Inflammatory macrophage treated with lipopolysaccharide for 1 hour (primary cell): Measurements from ENCODE around the gene CTSC.

Experiments used
- DNase-seq, 2 donors: peaks; one replicate each; pipeline ENCODE4 v3.0.0-alpha.2; 2020 to 2022

Gene CTSC

DNA sequence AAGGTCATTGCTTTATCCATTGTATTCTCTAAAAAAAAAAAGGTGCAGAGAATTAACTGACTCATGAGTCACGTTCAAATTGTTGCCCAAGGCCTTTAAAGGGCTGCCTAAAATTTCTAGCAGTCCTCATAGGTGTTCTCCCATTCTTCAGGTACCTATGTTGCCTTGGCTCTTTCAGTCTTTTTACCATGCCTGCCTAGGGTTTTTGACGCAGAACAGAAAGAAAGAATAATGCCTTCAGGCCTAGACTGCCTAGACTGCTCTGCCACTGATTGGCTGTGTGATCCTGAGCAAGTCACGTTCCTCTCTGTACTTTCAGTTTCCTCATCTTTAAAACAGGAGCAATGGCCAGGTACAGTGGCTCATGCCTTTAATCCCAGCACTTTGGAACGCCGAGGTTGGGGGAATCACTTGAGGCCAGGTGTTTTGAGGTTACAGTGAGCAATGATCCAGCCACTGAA lies 21.5 kb downstream of the CTSC start:
- no peak for DNase-seq

DNA sequence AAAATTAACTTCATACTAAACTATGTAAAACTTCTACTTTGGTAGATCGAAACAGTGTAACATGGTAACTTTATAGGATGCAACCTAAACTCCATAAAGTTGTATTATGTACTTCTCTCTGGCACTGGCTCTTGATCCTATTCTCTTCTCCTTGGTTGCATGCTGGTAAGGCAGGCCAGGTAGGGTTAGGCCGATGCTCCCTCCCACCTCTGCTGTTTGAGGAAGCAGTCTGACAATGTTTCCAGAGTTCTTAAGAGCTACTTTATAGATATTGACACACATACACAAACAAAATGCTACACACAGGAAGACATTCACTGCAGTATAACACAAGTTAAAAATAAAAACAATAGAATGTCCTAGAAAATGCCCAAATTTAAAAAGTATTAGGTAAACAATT lies 22.5 kb downstream of the CTSC start:
- DNase-seq, result no peak

DNA sequence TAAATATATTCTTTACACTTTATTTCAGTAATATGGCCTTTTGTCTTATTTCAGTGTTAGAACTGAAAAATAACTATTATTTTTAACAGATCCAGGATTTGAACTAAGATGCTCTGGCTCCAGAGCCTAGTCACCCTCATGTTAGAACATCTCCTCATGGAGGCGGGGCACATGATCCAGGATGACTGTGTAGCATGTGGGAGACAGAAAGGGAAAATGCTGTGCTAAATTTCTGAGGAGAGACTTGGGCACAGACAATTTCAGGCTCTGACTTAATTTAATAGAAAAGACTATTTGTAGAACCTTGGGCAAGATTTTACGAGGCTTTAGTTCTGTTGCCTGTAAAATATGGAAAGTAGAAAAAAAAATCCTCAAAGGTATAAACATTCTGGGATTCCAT lies 24.1 kb downstream of the CTSC start:
- peak; percentile 49 to 68 for DNase-seq

DNA sequence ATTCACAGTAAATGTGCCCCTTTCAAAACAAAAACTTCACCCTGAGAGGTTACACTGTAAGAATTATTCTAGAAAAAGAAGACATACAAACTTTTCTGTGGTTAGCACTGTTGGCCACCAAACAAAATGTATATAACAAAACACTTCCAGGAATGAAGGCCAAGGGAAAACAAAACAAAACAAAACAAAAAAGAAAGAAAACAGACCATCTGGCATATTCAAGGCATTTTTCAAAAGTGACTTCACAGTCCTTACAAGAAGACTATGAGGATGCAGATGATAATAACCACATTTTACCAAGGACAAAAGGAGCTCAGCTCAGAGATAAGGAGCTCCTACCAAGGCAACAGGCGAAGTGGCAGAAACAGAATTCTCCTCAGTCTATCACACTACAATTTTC lies 24.9 kb downstream of the CTSC start:
- DNase-seq, result no peak

DNA sequence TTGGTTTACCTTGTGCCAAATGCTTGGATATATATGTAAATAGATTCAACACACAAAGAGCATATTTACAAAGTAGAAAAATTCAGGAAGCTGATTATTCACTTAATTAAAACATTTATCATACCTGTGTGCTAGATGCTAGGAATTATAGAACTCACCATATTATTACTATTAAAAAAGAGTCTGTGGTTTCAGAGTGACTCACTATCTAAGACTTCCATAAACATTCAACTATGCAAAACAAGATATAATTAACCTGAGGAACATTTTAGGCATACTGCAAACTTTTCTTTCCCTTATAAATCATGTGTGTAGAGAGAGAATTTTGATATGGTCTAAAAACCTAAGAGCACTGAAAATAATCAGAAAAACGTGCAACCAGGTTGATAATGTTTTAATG lies 27.3 kb downstream of the CTSC start:
- no peak for DNase-seq

DNA sequence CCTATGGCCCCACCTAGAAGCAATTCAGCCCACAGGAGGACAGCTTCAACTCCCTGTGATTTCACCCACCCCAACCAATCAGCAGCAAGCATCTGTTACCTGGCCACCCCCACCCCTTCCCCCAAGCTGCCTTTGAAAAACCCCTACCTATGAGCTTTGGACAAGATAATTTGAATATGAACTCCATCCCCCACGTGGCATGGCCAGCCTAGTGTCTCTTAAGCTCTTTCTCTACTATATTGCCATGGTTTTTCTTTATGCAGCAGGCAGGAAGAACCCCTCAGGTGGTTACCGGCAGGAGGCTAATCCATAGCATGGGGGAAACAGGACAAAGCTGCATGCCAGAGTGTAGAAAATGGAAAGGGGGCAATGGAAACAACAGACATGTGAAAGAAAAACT lies 29.0 kb downstream of the CTSC start:
- no peak for DNase-seq

DNA sequence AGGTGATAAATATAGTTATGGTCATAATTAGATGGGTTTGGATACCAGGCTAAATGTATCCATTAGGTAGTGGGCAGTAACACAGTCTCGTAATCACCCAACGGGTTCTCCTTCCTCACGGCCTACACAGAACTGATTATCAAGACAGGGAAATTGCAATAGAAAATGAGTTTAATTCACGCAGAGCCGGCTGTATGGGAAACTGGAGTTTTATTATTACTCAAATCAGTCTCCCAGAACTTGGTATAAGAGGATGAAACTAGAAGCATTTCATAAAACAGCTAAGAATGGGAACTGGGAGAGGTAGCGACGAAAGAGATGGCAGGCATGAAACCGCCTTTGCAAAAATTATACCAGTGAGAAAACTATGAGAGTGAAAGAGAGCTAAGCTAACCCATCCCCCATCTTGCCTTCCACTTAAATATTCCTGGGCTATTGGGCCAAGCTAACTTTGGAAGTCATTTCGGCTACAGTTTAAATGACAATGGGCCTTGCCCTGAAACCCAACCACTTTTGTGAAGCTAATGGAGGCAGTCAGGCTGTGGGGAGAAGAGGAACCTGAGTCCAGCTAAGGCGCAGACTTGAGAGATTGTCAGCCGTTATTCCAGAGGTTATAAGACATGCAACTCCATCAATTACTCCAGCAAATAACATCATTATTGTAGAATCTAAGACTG lies 29.6 kb downstream of the CTSC start:
- DNase-seq, result no peak

DNA sequence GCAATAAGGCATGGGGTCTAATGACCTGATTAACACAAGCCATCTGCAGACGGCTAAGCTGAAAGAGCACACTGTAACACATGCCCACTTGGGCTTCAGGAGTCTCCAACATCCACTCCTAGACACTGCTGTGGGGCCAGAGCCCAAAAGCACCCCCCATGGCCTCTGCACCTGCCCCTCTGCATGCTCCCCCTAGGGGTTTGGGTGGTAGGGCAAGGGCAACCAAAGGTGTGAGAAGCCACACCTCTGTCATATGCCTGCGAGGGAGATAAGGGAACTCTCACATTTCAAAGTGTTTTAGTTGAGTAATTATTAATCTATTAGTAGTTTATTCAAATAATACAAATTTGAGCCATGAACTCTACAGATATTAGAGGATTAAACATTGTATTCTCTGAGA lies 30.8 kb downstream of the CTSC start:
- no peak for DNase-seq

DNA sequence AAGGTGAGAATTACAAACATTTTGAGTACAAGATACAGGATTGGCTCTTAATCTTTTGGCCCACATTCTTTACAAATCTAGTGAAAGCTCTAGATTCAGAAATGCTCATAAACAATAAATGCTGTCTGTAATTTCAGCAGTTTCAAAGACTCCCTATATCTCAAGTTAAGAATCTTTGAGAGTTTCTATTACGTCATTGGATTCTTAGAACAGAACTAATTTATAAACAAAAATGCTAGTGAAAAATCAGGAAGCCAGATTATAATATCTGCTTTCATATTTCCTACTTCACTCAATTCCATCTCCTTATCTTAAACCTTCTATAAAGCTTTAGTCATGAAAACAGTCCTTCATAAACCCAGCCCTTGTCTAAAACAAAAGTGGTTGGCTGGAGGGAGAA lies 32.1 kb downstream of the CTSC start:
- no peak for DNase-seq

DNA sequence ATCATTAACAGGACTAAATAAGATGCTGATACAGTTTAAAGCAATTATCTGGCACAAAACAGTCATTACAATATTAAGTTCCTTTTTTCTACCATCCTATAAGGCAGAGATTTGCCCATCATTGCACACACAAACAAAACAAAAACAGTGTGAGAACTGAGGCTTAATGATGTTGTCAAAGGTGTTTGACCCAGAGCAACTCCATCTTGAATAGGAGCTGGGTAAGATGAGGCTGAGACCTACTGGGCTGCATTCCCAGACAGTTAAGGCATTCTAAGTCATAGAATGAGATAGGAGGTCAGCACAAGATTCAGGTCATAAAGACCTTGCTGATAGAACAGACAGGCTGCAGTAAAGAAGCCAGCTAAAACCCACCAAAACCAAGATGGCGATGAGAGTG lies 33.2 kb downstream of the CTSC start:
- DNase-seq, result no peak

DNA sequence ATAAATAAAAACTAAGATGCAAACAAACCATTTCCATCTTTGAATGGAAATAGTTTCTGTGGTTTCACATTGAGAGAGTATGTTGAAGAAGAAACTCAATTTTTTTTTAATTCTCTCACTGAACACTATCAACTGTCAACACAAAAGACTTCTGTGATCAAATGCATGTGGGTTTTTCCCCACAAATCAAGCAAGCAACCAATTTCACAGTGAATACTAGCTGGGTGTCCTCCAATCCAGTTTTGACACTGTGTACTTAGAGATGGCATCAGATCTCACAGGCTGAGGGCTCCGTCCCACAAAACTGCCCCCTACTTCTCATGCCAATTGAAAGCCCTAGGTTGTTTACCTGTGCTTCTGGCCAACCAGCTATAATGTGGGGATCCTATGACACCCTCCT lies 34.5 kb downstream of the CTSC start:
- DNase-seq, result no peak

DNA sequence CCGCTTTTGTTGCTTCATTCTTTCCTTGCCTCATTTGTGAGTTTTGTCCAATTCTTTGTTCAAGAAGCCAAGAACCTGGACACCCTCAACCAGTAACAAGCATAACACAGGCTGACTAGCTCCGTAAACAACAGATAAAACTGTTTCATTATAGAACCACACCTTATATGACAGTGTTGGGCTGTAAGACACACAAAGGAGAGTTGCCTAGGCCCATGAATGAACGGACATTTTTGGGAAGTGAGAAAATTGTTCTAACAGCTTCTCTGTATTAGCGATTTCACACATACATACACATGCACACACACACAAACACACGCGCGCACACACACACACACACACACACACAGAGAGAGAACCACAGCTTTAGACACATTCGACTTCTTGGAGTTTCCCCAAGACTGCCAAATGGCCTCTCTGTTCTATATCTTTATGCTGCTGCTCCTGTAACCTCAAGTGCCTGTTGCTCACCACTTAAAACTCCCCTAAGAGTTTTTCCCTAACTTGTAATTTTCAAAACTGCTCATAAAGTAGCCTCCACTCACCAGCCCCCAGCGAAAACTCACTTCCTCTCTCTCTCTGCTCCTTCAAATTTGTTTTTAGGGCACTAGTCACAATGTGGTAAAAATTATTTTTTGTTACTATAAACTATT lies 35.9 kb downstream of the CTSC start:
- peak in 1 of 2 donors; percentile 42 for DNase-seq

DNA sequence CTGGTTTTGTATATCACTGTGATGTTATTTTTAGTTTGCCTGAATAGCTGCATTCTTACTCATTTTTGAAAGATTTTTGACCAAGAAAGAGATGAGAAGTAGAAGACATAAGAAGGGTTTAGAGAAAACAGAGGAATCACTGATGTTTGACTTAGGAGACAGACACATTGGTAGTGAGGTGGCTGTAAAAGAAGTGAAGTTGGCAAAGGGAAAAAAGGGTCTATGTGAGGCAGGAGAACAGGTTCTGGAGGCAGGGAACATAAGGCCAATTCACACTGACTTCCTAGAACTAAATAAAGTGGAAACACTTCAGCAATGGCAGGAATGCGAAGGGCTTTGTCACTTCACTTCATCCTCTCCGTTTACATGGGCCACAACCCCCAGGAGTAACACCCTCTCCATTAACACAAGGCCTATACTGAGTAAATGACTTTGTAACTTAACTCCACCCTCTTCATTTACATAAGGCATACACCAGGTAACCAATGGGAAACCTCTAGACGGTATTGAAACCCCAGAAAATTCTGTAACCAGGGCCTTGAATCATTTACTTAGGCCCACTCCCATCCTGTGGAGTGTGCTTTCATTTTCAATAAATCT lies 36.5 kb downstream of the CTSC start:
- DNase-seq, result peak; percentile 20 to 29

DNA sequence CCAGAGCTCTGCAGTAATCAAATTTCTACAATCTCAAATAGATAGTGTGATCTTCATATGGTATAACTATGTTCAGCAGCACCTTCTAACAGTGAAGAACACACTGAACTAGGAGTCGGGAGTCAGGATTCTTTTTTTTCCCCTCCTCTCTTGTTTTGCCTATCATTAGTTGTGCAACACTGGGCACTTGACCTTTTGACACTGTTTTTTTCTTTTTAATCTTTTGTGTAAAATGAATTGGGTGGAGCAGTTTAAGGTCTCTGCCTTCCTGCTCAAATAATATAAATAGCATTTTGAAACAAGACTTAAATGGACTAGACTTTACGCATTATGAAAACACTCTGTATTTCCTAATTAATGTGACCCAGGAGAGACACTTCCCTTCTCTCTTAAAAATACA lies 39.7 kb downstream of the CTSC start:
- peak in 1 of 2 donors; percentile 12 for DNase-seq

DNA sequence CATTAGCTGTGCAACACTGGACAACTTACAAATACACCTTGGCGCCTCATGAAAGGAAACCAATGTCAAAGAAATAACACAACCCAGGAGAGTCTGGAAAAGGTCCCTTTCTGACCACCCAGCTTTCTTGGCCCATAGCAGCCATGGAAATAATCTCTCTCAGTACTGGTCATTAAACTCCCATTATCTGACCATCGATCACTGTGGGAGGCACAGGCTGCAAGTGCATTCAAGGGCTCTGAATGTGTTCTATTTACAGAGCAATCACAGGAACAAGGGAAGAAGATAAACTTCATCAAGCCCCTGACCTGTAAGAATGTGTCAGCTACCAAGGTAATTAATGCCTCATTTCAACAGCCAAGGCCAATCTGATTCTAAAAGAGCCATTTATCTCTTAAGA lies 40.1 kb downstream of the CTSC start:
- no peak for DNase-seq

DNA sequence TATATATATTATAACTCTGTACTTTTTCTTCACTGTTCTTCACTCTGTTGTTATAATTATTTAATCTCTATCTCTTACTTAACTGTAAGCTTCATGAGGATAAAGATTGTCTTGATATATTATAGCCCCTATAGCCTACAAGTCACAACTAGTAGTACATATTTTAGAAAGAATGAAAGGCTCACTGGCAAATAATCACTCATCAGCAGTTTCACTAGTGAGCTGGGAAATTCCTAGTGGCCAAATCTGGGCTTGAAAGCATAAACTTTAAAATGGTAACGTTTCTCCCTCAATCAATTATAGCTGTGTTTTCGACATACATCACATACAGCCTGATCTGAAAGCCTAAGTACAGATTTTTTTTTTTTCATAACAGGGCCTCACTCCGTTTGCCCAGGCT lies 42.5 kb downstream of the CTSC start:
- DNase-seq, result no peak

DNA sequence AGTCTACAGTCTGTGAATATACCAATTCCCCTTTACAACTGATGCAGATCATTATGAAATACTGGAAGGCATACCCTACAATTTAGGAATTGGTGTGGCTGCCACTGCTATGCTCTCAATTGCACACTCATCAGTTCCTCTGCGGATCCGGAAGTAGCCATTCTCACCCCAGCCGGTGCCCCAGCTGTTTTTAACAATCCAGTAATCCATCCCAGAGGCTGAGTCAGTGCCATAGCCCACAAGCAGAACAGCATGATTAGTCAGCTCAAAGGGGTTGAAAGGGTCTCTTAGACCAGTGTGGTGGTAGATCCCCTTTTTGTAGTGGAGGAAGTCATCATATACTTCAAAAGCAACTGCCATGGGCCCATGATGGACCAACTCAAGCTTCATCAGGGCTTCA lies 43.6 kb downstream of the CTSC start:
- DNase-seq, result no peak

DNA sequence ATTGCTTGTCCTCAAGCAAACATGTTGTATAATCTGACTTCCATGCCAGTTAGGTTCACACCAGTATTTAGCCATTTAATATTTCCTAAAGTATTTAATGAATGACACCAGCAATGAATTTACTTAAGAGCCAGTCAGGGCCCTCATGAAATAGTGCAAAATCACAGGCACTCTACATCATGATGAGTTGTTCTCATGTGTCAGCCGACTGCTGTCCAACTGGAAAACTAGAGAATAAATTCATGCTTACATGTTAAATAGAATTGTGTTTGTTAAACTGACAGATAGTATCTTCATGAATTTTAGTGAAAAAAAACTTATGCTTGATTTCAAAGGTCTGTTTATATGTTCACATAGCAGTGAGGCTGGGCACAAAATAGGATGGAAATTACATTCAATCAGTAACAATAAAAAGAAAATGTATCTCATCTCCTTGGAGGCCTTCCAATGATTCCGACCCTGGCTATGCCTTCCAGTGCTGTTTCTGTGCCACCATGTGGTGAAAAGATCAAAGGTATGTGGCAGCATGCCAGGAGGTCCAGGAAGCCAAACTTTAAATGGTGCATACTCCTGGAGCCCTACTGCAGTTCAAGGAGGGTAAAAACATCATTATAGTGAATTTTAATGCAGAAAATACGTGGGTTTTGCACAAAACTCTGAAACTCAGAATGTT lies 45.2 kb downstream of the CTSC start:
- DNase-seq, result no peak

DNA sequence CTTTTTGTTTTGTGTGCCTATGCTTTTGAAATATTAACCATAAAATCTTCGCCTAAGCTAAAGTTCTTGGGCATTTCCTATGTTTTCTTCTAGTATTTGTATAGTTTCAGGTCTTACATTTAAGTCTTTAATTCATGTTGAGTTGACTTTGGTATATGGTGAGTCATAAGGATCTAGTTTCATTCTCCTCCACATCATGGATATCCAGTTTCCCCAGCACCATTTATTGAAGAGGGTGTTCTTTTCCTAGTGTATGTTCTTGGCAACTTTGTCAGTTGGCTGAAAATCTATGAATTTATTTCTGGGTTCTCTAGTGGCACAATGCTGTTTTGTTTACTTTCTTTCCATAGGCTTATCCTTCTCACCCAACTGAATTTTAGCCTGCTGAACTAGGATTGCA lies 49.0 kb downstream of the CTSC start:
- no peak for DNase-seq

DNA sequence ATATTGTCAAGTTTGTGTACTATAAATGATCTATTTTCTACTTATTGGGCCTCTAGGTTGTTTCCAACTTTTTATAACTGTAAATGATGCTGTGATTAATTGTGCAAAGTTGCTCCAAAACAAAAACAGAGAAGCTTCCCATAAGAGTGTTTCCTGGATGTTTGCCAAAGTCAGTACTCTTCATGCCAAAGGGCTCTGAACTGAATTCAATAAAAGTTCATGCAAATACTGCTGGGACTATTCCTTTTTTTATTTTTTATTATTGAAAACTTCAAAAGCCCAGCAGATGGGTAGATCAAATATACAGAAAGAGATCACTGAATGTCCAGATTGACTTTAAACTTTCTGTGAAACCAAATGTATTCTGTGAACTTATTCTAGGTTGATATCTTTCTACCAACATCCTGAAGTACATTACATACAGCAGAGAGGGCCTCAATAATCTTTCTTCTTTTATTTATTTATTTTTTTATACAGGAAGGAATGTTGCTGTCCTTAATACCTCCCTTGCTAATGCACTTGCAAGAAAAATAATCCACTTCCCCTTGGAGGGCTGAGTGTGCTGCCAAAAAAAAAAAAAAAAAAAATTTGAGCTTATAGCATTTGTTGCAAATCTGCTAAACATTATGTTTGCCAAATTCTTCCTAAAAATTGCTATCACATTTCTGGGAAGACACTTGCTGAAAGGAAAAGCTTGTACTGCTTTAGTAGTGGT lies 53.0 kb downstream of the CTSC start:
- DNase-seq, result no peak

DNA sequence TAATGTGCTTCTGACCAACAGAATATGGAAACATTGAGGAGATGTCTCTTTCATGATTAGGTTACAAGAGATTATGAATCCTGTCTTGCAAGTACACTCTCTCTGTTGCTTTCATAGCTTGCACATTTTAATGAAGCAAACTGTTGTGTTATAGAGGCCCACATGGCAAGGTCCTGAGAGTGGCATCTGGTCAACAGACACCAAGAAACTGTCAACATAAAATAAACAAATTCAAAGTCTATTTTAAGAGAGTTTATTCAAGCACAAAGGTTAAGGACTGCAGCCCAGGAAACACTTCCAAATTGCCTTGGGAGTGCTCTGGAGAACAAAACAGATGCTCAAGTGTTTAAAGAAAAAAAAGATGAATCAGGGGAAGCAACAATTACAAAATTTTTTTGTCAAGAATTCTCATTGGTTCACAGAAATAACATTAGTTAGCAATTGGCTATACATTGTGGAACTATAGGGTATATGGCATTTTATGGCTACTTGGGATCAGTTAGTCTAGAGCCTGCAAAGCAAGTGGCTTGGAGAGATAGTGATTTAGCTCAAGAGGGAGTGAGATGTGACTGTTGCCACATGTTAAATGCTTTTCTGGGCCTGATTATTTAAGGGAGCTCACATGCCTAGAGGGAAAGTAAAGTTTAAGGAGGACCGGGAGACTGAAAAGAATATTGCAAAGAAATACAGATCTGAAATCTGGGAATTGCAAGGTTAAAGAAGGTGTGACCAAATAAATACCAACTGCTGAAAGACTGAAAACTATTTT lies 54.6 kb downstream of the CTSC start:
- DNase-seq, result no peak

DNA sequence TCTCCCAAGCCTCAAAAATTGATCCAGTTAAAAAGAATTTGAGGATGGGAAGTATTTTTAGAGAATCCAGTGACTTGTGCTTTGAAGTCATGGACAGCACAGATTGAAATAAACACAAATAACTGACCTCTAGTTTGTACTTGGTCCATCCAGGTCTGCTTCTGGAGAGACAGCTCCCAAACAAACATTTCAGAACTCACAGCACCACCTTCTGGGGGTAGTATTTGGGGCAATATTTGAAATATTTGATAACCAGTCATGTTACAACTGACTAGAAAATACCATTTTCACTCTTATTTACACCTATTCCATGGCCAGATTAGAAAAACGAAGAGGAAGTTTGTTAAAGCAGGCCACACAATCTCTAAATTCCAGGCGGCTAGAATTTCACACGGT lies 56.2 kb downstream of the CTSC start:
- no peak for DNase-seq
